ENCODE data around the gene AUTS2. TPM values are rescaled to one million over a fixed set of nuclear protein-coding genes. Genes with fewer than 3 reads are reported as not detected.
A peak's percentile ranks its signal among the peaks of the same experiment; 100 is the strongest.

The AUTS2 gene
- total and polyA plus RNA-seq, 10 of the 15 experiments (the other 5 are each of a cell fraction or from before 2014, with no cell fraction given) = 6.4 to 55.6 (median 21.6) TPM

GRCh38 chr7:70728872-70729552 is 1130.7 kb downstream of the AUTS2 start (continued):
- TF ChIP-seq ATF7 (IDR thresholded peaks at IDR 0.05; ENCODE audit: low read depth) (no peak), ZBTB33 (IDR thresholded peaks at IDR 0.05) (no peak), IKZF2 (IDR thresholded peaks at IDR 0.05) (peak; percentile 85 to 88), POLR2AphosphoS2 (IDR thresholded peaks at IDR 0.05; ENCODE audit: low read depth, low read length) (no peak), SREBF1 (IDR thresholded peaks at IDR 0.05; ENCODE audit: low read length) (no peak), ESRRA (IDR thresholded peaks at IDR 0.05; ENCODE audit: low read length) (no peak), NFIC (IDR thresholded peaks at IDR 0.05; ENCODE audit: low read depth, low read length) (no peak; the same call in 1 of the 2 replicates), RUNX3 (IDR thresholded peaks at IDR 0.05; ENCODE audit: low read length) (no peak; the same call in 1 of the 2 replicates), REST (IDR thresholded peaks at IDR 0.05; ENCODE audit: low read depth, low read length) (no peak), DPF2 (IDR thresholded peaks at IDR 0.05) (no peak; the same call in 1 of the 2 replicates), BHLHE40 (IDR thresholded peaks at IDR 0.05; ENCODE audit: borderline replicate concordance in 1 of 2, low read depth in 2 of 2, low read length in 1 of 2) (peak in 1 of 2 experiments; percentile 38; a peak in 1 of 4 replicates), MYC (IDR thresholded peaks at IDR 0.05; ENCODE audit: insufficient read depth, insufficient read length, insufficient replicate concordance, low read length, severe bottlenecking) (no peak), STAT1 (conservative IDR thresholded peaks at IDR 0.05) (no peak), JUNB (IDR thresholded peaks at IDR 0.05) (no peak), ZNF622 (IDR thresholded peaks at IDR 0.05) (no peak), SMARCA5 (IDR thresholded peaks at IDR 0.05) (0 out of 2 replicates have a peak, but pooled peaks have one; percentile 49), E4F1 (IDR thresholded peaks at IDR 0.05; ENCODE audit: borderline replicate concordance, partially characterized antibody) (no peak), ZNF217 (IDR thresholded peaks at IDR 0.05) (no peak), NR2C1 (IDR thresholded peaks at IDR 0.05) (no peak), RB1 (IDR thresholded peaks at IDR 0.05; ENCODE audit: borderline replicate concordance) (no peak), CREM (IDR thresholded peaks at IDR 0.05; ENCODE audit: low read depth) (no peak), WRNIP1 (IDR thresholded peaks at IDR 0.05; ENCODE audit: borderline replicate concordance, low read depth, low read length) (no peak), FOXM1 (IDR thresholded peaks at IDR 0.05; ENCODE audit: low read depth, low read length) (peak; percentile 46; the same call in 1 of the 2 replicates), BCL11A (IDR thresholded peaks at IDR 0.05; ENCODE audit: low read depth, low read length) (peak; percentile 29; the same call in 1 of the 2 replicates), PAX5 (IDR thresholded peaks at IDR 0.05; ENCODE audit: borderline replicate concordance, low read depth, low read length) (no peak)

Data from GM12878 (cell line).